SH-SY5Y (cell line): ENCODE data around the gene DGKE.

Experiments used
- GATA2 ChIP-seq: IDR thresholded peaks from 2 replicates; pipeline ENCODE4 v1.6.1; 2011; ENCODE audit warnings: mild to moderate bottlenecking, low read depth, low read length
- GATA3 ChIP-seq: IDR thresholded peaks from 2 replicates; pipeline ENCODE4 v1.6.1; 2011; ENCODE audit warnings: low read depth, mild to moderate bottlenecking, low read length, moderate library complexity

GRCh38 chr17:56918916-56919315, 85.0 kb downstream of the DGKE start:
- TF ChIP-seq GATA2 (no peak), GATA3 (no peak)
